Tongue (tissue), 2 donors: ENCODE measurements around the gene SPATA9. TPM values are rescaled to one million over a fixed set of nuclear protein-coding genes. Genes with fewer than 3 reads are reported as not detected.
"Not testable (repeated sequence)": the region's sequence is repeated elsewhere in the genome, so short reads cannot be mapped to it uniquely, and the experiment has no call there.

Experiments
- DNase-seq: peaks from one replicate; pipeline ENCODE4 v3.0.0-alpha.2; 2015
- total RNA-seq: library from RNA; depleted of rRNA; stranded (reverse); fragments of >200 nt; gene quantifications from one replicate; pipeline ENCODE4 v1.2.3, GENCODE V29; 2014

The SPATA9 gene
- total RNA-seq, 1 donor from 2014 or later, result not detected

GRCh38 chr5:95717439-95717838 lies 34.6 kb upstream of the SPATA9 start:
- DNase-seq, result no peak

GRCh38 chr5:95715799-95716461 lies 33.1 kb upstream of the SPATA9 start:
- DNase-seq, result no peak

- no peak for DNase-seq
These were observed 31.3 kb upstream of the SPATA9 start for GRCh38 chr5:95713960-95714710.

- DNase-seq, result not testable (repeated sequence)
These were observed 30.5 kb upstream of the SPATA9 start for GRCh38 chr5:95713246-95713645.

GRCh38 chr5:95712347-95712958 lies 29.7 kb upstream of the SPATA9 start:
- DNase-seq, result no peak

GRCh38 chr5:95711501-95712346 lies 28.9 kb upstream of the SPATA9 start:
- no peak for DNase-seq

- not testable (repeated sequence) for DNase-seq
These were observed 28.1 kb upstream of the SPATA9 start for GRCh38 chr5:95710651-95711500.

GRCh38 chr5:95709967-95710650 lies 27.3 kb upstream of the SPATA9 start:
- DNase-seq, result peak; percentile 44

GRCh38 chr5:95708876-95709275 lies 26.1 kb upstream of the SPATA9 start:
- DNase-seq, result no peak

GRCh38 chr5:95707534-95708188 lies 24.9 kb upstream of the SPATA9 start:
- DNase-seq, result not testable (repeated sequence)

- DNase-seq, result no peak
These were observed 24.3 kb upstream of the SPATA9 start for GRCh38 chr5:95707055-95707454.

- DNase-seq, result not testable (repeated sequence)
These were observed 23.4 kb upstream of the SPATA9 start for GRCh38 chr5:95706196-95706595.

- DNase-seq, result no peak
These were observed 21.4 kb upstream of the SPATA9 start for GRCh38 chr5:95704150-95704549.

- no peak for DNase-seq
These were observed 18.3 kb upstream of the SPATA9 start for GRCh38 chr5:95701074-95701473.

- DNase-seq, result no peak
These were observed 16.5 kb upstream of the SPATA9 start for GRCh38 chr5:95699337-95699736.

GRCh38 chr5:95697781-95698681 lies 15.2 kb upstream of the SPATA9 start:
- no peak for DNase-seq

GRCh38 chr5:95690333-95690732 lies 7.5 kb upstream of the SPATA9 start:
- DNase-seq, result no peak

GRCh38 chr5:95689680-95690079 lies 6.9 kb upstream of the SPATA9 start:
- DNase-seq, result no peak

GRCh38 chr5:95686651-95687050 lies 3.9 kb upstream of the SPATA9 start:
- DNase-seq, result no peak
